Muscle layer of duodenum (tissue), 2 donors: Measurements from ENCODE around the gene RASGRP4.
A peak's percentile ranks its signal among the peaks of the same experiment; 100 is the strongest.

Experiments used
- H3K27ac ChIP-seq: one replicate; pipeline ENCODE4 v1.7.0; 2013; ENCODE audit warnings: mild to moderate bottlenecking, low read length
- H3K27me3 ChIP-seq: one replicate; pipeline ENCODE4 v1.7.0; 2013; ENCODE audit warnings: low read depth, mild to moderate bottlenecking, control low read depth, low read length
- H3K36me3 ChIP-seq, 2 donors: one replicate each; pipeline ENCODE4 v1.7.0; 2013; ENCODE audit warnings: low read length in 2 of 2, control low read depth in 1 of 2, mild to moderate bottlenecking in 1 of 2; ENCODE audit not compliant: insufficient read depth in 2 of 2, control insufficient read depth in 1 of 2
- H3K4me1 ChIP-seq, 2 donors: one replicate each; pipeline ENCODE4 v1.7.0; 2013; ENCODE audit warnings: low read length in 2 of 2, mild to moderate bottlenecking in 2 of 2, control low read depth in 1 of 2, moderate library complexity in 1 of 2; ENCODE audit not compliant: insufficient read depth in 2 of 2, control insufficient read depth in 1 of 2
- H3K4me3 ChIP-seq, 2 donors: one replicate each; pipeline ENCODE4 v1.7.0; 2013; ENCODE audit warnings: low read length in 2 of 2, low read depth in 1 of 2, mild to moderate bottlenecking in 1 of 2
- H3K9me3 ChIP-seq, 2 donors: one replicate each; pipeline ENCODE4 v1.7.0; 2013; ENCODE audit warnings: low read length in 2 of 2, control low read depth in 1 of 2, mild to moderate bottlenecking in 1 of 2; ENCODE audit not compliant: control insufficient read depth in 1 of 2
- donor health status: healthy.

The RASGRP4 gene

GRCh38 chr19:38362076-38362945 is 63.7 kb downstream of the RASGRP4 start:
- Histone ChIP-seq H3K27ac (no peak overlapping the region), H3K4me1 (peaks cover 0 to 13% of the 10 kb centered on the region in 2 donors), H3K36me3 (no peaks in the 10 kb centered on the region), H3K4me3 (peak overlapping the region; percentile 50 to 78), H3K27me3 (peaks cover 25% of the 10 kb centered on the region), H3K9me3 (no peaks in the 10 kb centered on the region)

- Histone ChIP-seq H3K4me3 (peak overlapping the region; percentile 44 to 78), H3K36me3 (no peaks in the 10 kb centered on the region), H3K27ac (no peak overlapping the region), H3K4me1 (peaks cover 0 to 13% of the 10 kb centered on the region in 2 donors), H3K9me3 (no peaks in the 10 kb centered on the region), H3K27me3 (peaks cover 25% of the 10 kb centered on the region)
Observed at GRCh38 chr19:38361633-38362075, 64.4 kb downstream of the RASGRP4 start.

- peak overlapping the region; percentile 44 to 78 for H3K4me3 ChIP-seq
- H3K27me3 ChIP-seq, result peaks cover 25% of the 10 kb centered on the region
- H3K4me1 ChIP-seq, result peaks cover 0 to 13% of the 10 kb centered on the region in 2 donors
- H3K27ac ChIP-seq, result no peak overlapping the region
- H3K9me3 ChIP-seq, result no peaks in the 10 kb centered on the region
- H3K36me3 ChIP-seq, result no peaks in the 10 kb centered on the region
Observed at GRCh38 chr19:38360839-38361631, 65.0 kb downstream of the RASGRP4 start.

GRCh38 chr19:38360351-38360750 is 65.7 kb downstream of the RASGRP4 start:
- H3K4me1 ChIP-seq, result peaks cover 0 to 13% of the 10 kb centered on the region in 2 donors
- H3K27ac ChIP-seq, result no peak overlapping the region
- H3K27me3 ChIP-seq, result peaks cover 25% of the 10 kb centered on the region
- H3K9me3 ChIP-seq, result no peaks in the 10 kb centered on the region
- H3K36me3 ChIP-seq, result no peaks in the 10 kb centered on the region
- H3K4me3 ChIP-seq, result no peak overlapping the region

GRCh38 chr19:38359242-38360021 is 66.6 kb downstream of the RASGRP4 start:
- H3K27me3 ChIP-seq, result peaks cover 25% of the 10 kb centered on the region
- H3K4me1 ChIP-seq, result peaks cover 0 to 13% of the 10 kb centered on the region in 2 donors
- no peaks in the 10 kb centered on the region for H3K9me3 ChIP-seq
- no peak overlapping the region for H3K4me3 ChIP-seq
- no peak overlapping the region for H3K27ac ChIP-seq
- H3K36me3 ChIP-seq, result no peaks in the 10 kb centered on the region
